NOMO-1 treated with dmso at 0.1 percent for 144 hours (cell line): ENCODE measurements around the gene KRT80.

Source experiments
- DNase-seq: peaks from one replicate; lab custom pipeline; 2025; ENCODE audit not compliant: unreplicated experiment; lab: John Stamatoyannopoulos, UW

KRT80 gene

DNA sequence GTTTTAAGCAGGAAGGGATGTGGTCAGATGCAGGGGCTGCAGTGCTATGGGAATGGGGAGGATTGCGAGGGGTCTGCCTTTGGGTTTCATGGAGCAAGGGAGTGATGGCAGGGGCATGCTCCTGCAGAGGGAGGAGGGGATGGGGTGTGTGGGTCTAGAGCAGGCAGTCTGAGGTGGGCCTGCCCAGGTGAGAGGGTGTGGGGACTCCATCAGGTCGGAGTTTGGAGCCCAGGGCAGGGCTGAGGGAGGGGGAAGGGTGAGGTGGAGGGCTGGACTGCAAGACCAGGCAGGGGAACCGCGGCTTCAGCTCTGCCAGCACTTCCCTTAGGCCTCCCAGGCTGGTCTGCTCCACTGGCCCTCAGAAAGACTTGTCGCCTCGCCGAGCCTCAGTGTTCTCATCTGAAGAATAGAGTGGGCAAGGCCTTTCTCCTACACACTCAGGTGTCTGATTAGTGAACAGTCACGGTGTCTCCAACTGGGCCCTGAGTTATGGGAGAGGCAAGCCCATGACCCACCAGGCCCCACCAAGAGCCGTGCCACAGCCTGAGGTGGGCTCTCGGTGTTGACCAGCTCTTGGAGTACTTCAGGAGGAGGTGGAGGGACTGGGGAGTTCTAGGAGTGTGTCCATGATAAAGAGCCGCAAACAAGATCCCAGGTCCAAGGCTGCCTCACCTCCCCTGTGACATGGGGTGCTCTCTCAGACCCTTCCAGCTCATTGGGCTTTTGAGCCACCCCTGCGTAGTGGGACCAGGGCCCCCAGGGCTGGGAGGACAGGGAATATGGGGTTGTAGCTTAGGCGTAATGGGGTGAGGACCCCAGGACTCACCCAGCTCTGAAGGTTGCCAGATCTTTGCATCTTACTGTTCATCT, 20.1 kb upstream of the KRT80 start:
- no peak for DNase-seq

DNA sequence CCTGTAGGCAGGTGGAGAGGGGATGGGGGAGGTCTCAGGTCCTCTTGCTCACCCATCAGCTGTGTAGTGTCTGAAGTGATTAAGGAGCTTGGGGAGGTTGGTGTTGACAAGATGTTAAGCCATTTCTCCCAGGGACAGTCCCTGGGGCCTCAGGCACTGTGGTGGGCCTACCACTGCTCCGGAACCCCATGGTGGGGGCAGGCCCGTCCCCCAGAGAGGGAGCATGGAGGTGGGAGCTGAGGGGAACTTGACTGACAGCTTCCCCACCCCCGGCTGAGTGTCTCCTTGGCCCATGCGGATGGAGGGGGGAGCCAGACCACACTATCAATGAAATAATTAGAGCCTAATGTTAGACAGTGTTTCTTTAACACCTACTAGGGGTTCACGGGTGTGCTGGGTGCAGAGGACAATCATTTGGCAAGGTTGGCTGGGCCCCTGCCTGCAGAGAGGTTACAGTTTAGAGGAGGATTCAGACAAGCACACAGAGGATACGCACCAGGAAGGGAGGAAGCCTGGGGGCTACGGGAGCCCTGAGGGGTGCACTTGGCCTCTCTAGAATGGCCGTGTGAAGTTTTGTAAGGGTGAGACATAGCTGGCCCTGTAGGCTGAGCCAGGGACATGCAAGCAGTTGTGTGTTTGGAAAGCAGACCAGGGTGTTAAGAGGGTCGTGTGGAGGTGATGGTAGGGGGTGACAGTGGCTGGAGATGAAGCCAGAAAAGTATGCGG, 19.3 kb upstream of the KRT80 start:
- no peak for DNase-seq

DNA sequence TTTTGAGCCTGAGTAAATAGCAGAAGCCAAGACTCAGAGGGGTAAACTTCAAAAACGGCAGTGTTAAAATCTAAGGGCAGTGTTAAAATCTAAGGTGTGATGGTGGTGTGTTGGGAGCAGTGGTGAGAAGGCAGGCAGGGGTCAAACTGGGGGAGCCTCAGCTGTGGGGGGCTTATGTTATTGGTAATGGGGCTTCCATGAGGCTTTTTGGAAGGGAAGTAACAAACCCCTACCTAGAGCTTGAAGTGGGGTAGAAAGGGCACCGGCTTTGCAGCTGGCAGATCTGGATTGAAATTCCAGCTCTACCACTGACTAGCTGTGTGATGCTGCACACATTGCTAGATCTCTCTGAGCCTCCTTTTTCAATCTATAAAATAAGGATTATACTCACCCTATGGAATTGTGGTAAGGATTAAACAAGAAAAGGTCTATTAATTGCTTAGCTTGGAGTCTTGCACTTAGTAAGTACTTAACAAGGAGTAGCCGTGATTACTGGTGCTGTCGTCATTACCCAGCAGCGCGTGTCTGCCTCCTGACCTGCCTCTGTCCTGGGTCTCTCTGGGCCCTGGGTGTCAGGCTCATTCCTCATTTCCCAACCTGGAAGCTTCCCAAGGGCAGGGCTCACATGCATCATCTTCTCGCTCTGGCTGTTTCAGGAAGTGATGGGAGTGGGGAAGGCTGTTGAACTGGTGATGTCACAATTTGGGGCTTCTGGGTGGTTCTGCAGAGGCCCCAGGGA, 18.5 kb upstream of the KRT80 start:
- no peak for DNase-seq

DNA sequence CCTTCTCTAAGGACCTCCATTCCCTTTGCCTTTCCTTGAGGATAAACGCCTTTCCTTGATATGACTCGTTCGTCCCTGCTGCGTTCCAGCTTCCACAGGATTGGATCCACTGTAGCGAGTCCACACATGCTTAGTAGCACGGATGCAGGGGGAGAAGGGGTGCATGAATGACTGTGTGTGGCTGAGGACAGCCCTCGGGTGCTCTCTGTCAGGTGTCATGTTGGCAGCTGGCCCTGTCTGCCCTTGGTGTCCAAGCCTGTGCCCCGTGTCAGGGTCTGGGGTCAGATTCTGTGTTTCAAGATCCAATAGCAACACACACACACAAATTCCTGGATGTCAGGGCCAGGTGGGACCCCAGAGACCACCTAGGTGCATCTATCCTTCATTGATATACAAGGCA, 17.5 kb upstream of the KRT80 start:
- no peak for DNase-seq

DNA sequence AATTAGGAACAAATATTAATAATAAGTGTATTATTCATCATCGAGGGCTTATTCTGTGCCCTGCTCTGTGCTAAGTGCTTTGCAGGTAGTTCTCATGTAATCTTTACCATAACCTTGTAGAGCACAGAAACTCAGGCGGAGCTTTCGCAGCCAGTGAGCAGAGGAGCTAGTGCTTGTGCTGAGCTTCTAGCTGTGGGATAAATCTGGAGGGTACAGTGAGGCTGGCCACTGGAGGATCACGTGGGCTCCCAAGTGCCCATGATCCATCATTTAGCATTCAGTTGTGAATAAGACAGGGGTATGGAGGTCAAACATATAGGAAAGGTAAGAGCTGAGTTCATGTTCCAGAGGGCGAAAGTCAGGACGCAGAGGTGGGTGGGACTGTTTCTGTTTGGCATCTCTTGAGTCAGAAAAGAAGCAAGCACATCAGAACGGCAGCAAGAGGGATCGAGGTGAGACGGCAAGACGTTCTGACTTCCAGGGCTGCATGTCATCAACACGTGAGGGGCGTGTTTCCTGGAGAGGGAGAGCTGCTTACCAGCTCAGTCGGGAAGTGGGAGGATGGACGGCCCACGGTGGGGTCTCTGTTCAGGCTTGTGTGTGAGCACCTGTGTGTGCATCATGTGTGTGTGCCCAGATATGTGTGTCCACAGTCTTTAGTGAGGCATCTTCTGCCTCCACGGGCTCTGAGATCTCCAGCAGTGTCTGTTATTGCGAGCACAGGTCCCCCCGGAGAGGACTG, 16.8 kb upstream of the KRT80 start:
- DNase-seq = no peak

DNA sequence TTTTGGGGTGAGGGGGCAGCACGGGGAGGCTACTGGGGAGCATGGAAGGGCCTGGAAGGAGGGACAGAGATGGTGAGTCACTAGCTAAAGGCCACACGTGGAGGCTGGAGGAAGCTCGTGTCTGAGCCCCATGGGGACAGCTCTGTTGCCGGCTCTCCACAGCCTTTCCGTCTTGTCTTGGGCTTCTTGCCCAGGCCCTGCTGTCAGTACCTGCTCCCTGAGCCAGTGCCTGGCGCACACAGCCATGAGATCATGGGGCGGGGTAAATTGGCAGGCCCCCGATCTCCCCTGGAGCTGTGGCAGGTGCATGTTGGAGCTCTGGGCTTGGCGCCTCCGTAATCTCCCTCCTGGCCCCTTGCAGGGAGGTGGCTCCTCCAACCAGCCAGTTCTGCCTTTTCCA, 16.1 kb upstream of the KRT80 start:
- DNase-seq = no peak

DNA sequence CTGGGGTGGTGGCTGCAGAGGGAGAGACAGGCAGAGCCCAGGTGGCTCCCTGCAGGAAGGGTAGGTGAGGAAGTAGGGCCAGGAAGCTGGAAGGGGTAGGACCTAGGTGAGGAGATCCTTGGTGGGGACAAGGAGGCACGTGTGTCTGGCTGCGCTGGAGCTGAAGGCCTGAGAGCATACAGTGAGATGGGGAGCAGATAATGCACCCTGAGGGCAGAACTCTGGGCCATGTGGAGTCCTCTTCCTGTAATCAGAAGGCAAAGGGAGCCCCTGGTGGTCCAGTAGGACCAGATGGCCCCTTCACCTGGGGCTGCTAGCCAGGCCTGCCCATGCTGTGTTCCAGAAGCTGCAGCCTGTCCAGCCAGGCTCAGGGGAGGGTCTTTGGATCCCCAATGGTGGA, 15.3 kb upstream of the KRT80 start:
- no peak for DNase-seq

DNA sequence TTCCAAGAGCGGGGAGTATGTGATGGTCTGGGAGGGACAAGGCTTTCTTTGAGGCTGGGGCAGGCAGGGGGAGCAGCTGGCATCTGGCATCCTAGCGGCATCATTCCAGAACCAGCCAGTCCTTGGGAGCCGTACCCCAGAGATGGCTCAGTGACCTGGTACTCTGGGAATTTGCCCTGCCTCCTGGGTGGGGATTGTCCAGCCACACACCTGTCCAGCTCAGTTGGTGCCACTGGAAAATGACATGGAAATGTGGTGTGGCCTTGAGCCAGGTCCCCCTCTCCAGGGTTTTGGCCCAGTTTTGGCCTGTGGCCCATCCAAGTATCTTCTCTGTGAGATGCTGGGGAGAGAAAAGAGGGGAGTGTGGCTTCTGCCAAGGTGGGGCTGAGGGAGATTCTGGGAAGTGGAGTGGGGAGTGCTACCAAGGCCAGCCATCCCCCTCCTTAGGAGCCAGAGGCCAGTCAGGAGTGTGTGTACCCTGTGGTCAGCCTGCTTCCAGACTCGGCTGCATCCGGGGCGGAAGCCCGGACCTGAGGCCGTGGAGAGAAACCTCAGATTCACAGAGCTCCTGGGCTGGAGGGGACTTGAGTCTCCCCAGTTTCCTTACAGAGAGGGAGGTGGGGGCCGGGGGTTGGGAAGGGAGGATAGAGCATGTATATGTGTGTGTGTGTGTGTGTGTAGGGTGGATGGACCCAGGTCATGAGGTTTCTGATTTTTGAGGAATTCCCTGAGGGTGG, 14.7 kb upstream of the KRT80 start:
- DNase-seq = no peak

DNA sequence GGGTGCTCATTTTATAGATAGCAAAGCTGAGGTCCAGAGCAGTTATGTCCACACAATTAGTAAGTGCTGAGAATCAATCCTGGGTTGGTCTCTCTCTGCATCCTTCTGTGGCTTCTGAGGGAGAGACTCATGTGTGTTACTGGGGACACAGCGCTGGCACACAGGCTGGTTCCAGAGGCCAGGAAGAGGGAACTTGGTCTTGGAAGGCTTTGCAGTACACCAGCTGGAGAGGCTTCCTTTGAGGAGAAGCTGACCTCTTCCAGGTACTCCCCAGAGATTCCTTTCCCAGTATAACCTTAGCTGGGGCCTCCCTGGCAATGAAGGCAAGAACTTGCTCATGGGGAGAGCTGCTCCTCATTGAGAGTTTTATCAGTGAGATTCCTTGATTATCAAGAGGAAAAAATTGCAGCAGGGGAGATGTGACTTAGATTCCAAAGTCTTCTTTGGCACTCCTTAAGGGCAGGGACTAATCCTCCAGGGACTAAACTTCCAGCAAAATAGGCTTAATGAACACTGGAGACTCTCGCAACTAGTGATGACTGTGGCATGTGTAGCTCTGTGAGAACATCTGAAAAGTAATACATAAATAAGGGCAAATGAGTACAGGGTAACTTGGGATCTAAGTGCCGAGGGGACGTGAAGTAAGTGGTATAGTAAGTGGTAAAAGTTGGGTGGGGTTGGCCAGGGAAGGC, 13.9 kb upstream of the KRT80 start:
- no peak for DNase-seq

DNA sequence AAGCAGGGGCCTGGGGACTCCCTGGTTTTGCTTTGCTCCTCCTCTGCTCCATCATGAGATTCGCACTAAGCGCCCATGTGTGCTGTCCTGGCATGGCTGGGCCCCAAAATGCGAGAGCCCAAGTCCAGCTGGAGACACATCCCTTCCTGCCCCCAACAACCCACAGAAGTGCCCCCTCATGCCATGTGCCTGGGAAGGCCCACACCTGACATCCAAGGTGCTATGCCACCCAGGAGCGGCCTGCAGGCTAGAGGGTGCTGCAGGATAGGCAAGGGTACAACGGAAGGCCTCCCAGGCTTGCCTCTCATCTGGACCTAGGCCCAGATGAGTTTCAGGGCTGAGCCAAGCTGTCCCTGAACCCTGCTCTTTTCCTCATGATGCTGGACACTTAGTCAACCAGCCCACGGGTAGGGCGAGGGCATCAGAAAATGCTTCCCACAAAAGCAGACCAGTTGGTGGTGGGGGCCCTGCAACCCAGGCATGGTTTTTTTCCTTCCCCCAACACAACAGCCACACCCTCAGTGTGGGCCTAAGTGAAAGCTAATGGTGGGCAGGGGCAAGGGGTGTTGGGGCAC, 13.2 kb upstream of the KRT80 start:
- DNase-seq = no peak

DNA sequence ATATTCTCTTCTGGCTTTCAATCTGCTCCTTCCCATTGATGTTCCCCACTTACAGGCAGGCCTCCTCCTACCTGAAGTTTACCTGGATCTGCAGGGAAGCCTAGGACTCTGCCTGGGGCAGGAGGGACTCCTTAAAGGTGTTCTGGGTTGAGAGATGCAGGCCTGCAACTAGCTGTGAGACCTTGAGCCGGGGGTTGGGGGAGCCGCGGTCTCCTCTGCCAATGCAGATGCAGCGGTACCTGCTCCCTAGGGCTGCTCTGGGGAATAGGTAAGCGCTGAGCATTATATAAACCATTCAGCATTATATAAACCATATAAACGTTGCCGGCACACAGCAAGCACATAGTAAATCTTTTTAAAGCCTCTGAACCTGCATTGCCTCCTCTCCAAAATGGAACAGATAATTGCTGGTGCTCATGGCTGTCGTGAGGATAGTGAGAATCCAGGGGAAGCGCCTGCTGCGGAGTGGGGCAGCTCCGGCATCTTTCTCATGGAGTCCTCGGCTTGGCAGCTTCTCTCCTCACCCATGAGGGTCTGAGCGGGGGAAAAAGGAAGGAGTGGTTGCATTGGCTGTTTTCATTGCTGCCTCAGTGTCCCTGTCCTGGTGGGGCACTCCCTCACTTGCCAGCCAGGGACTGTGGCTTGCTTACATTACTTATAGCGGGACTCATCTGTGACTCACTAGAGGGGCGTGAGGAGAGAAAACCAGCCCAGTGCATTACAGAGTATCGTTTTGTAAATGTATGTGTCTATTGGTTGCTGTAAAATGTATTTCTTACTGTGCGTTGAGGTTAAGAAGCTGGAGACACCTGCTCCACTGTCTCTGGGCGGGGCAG, 12.5 kb upstream of the KRT80 start:
- no peak for DNase-seq

DNA sequence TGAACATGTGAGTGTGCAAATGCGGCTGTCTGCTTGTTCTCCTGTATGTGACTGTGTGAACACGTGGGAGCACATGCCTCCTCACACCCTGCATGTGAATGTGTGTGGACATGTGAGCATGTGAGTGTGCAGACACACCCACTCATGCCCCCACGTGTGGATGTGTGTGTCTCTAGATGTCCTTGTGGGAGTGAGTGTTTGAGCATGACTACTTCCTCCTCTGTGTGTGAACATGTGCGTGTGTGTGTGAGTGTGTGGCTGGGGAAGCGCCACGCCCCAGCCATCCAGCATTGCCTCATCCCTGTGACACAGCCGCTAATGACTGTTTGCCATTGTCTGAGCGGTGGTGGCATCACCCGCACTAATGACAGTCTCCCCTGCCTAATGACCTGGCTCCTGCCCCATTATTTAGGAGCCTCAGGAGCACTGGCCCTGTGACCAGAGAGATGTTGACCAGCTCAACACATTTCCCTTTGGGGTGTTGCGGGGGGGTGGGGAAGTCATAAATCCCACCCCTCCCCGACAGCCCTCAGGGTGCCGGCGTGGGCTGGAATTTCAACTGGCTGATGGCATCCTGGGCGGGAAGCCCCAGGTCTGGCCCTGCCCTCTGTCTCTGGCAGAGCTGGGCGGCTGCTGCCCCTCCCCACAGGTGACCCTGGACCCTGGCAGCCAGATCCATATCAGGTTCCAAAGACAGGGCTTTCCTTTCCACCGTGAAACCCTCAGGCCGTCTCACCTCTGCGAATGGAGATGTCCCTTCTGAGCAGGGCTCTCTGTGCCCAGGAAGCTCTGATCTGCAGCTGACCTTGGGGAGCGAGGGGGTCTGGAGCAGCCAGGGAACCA, 11.5 kb upstream of the KRT80 start:
- peak; percentile 99 for DNase-seq

DNA sequence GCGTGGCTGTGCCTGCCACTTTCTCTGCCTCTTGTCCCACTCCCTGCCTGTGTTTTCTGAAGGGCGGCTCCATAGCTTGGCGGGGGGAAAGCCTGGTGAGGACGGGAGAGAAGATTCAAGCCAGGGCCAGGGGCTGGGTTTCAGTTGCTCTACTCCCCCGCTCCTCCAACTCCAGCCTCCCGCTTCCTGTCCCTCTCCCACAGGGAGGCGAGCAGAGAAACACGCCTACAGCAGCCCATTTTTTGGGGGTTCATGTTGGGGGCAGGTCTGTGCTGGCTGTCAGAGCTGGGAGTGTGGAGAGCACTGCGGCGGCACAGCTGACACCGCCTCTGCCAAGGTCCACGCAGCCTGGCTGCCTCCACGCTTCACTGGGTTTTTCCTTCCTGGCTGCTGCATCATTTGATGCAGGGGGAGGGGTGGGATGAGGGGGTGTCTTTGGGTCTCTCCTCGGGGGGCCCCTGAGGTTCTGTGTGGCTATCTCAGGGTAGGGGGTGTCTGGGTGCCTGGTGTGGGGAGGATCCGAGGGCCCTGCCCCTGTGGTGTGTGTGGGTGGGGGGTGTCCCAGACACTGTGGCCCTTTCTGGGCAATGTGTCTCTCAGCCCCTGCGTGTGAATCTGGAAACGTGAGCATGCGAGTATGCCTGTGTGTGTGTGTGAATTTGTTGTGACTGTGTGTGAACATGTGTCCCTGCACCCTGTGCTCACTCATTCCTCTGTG, 10.7 kb upstream of the KRT80 start:
- no peak for DNase-seq

DNA sequence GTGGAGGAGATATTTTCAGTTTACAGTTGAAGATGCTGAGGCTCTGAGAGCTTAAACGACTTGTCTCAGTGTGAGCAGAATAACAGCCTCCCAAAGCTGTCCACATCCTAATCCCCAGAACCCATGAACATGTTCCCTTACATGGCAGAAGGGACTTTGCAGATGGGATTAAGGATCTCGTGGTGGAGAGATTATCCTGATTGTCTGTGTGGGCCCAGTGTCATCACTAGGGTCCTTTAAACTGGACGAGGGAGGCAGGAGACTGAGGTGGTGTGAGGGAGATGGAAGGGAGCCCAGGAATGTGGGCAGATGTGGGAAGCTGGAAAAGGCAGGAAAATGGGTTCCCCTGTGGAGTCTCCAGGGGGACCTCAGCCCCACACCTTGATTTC, 9.6 kb upstream of the KRT80 start:
- DNase-seq = no peak

DNA sequence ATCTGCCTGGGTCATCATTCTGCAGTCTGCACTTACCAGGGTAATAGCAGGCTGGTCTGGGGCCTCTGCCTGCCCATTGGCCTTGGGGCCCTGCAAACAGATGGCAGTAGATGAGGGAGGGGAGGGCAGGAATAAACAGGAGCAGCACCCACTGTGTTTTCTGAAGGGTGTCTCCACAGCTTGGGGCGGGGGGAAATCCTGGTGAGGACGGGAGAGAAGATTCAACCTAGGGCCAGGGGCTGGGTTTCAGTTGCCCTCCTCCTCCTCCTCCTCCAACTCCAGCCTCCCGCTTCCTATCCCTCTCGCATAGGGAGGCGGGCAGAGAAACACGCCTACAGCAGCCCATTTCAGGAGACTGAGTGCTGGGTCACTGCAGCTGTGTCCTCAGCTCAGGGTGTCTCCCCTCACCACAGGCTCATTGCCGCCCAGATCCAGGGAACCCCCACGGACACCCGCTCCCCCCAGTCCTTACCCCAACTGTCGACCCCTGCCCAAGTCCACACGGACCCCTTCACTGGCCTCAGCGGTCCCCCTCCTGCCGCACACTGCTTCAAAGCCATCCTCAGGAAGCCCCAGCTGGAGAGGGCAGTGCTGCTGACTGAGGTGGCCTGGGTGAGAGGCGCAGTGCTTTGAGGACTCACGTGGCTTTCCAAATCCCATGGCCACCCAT, 9.1 kb upstream of the KRT80 start:
- no peak for DNase-seq

DNA sequence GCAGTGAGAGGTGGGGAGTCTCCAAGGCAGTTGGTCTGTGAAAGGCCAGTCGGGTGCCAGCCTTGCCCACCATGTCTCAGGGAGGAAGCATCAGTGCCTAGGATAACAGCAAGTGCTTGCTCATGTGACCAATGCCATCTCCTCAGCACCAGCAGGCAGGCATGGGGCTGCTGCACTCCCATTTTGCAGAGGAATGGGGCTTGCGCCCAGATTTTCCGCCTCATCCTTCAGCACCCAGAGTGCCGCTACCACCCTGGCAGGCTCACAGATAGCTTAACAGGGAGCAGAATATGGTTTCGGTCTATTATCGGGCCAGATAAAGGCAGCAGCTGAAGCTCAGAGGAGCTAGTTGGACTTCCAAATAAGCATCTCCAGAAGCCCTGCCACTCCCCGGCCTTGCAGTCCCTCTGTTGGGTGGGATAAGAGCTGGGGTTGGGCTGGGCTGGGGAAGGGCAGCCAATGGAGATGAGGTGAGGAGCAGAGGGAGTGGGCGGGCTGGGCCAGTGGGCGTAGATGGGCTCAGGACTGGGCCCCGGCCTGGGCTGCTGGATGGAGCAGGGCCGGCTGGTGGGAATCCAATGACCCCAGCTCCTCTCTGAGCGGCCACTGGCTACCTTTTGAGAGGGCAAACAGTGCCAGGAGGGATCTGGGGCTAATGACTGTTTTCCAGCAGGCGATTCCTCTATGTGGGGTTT, 8.4 kb upstream of the KRT80 start:
- DNase-seq = no peak
